Activated CD4-positive, alpha-beta T cell treated with anti-CD3 and anti-CD28 coated beads for 24 hours (primary cell): ENCODE results near the gene FHOD3.

Source experiments
- DNase-seq, 2 donors: peaks; one replicate each; pipeline ENCODE4 v3.0.0-alpha.2; 2020; ENCODE audit warnings: low read depth in 2 of 2

Gene FHOD3

GRCh38 chr18:36476433-36476832 is 178.9 kb downstream of the FHOD3 start:
- DNase-seq = no peak

- DNase-seq = no peak
Observed at GRCh38 chr18:36477776-36478175, 180.3 kb downstream of the FHOD3 start.

- DNase-seq = no peak
Observed at GRCh38 chr18:36481201-36481657, 183.7 kb downstream of the FHOD3 start.

- no peak for DNase-seq
Observed at GRCh38 chr18:36481935-36482334, 184.4 kb downstream of the FHOD3 start.

GRCh38 chr18:36484591-36484990 is 187.1 kb downstream of the FHOD3 start:
- DNase-seq = no peak

- no peak for DNase-seq
Observed at GRCh38 chr18:36485772-36486171, 188.3 kb downstream of the FHOD3 start.

GRCh38 chr18:36488131-36488530 is 190.6 kb downstream of the FHOD3 start:
- DNase-seq = no peak

GRCh38 chr18:36490897-36491296 is 193.4 kb downstream of the FHOD3 start:
- no peak for DNase-seq

GRCh38 chr18:36492604-36493329 is 195.3 kb downstream of the FHOD3 start:
- DNase-seq = no peak

- DNase-seq = no peak
Observed at GRCh38 chr18:36493349-36494159, 196.0 kb downstream of the FHOD3 start.

GRCh38 chr18:36494160-36494437 is 196.6 kb downstream of the FHOD3 start:
- DNase-seq = no peak

- no peak for DNase-seq
Observed at GRCh38 chr18:36496022-36496421, 198.5 kb downstream of the FHOD3 start.

GRCh38 chr18:36499938-36500337 is 202.4 kb downstream of the FHOD3 start:
- no peak for DNase-seq

GRCh38 chr18:36501100-36501499 is 203.6 kb downstream of the FHOD3 start:
- no peak for DNase-seq

- DNase-seq = no peak
Observed at GRCh38 chr18:36503477-36503876, 206.0 kb downstream of the FHOD3 start.

- no peak for DNase-seq
Observed at GRCh38 chr18:36504928-36505327, 207.4 kb downstream of the FHOD3 start.

- no peak for DNase-seq
Observed at GRCh38 chr18:36505665-36506064, 208.2 kb downstream of the FHOD3 start.

- DNase-seq = no peak
Observed at GRCh38 chr18:36509646-36510197, 212.2 kb downstream of the FHOD3 start.

GRCh38 chr18:36511791-36512352 is 214.4 kb downstream of the FHOD3 start:
- DNase-seq = no peak

GRCh38 chr18:36513556-36513955 is 216.0 kb downstream of the FHOD3 start:
- no peak for DNase-seq

GRCh38 chr18:36514778-36515177 is 217.3 kb downstream of the FHOD3 start:
- DNase-seq = no peak

GRCh38 chr18:36516258-36516657 is 218.7 kb downstream of the FHOD3 start:
- DNase-seq = no peak

GRCh38 chr18:36516726-36517125 is 219.2 kb downstream of the FHOD3 start:
- no peak for DNase-seq
